22Rv1 (cell line): ENCODE data around the gene EGFL8.

Experiments used
- CTCF ChIP-seq: fragments of 450-650 bp; IDR thresholded peaks from 2 replicates; pipeline ENCODE4 v1.5.1; 2017; ENCODE audit warnings: mild to moderate bottlenecking
- ZFX ChIP-seq: fragments of 450-650 bp; IDR thresholded peaks from 2 replicates; pipeline ENCODE4 v1.6.1; 2017; ENCODE audit warnings: antibody characterized with exemption, borderline replicate concordance

GRCh38 chr6:32200711-32201475 lies 36.5 kb downstream of the EGFL8 start:
- TF ChIP-seq CTCF (no peak), ZFX (no peak)
